Ovary (tissue), 3 donors: ENCODE data around the gene TCTN2.

ENCODE experiments used
- CTCF ChIP-seq, 3 donors: fragments of 450-650 bp in 2 of 3; fragments of 200-600 bp in 1 of 3; IDR thresholded peaks; one replicate each; pipeline versions ENCODE4 v1.5.1 to v1.8.0; 2016 to 2022; ENCODE audit warnings: antibody characterized with exemption in 3 of 3, mild to moderate bottlenecking in 1 of 3
- POLR2A ChIP-seq: fragments of 450-650 bp; IDR thresholded peaks from one replicate; pipeline ENCODE4 v1.6.1; 2017; ENCODE audit warnings: antibody characterized with exemption, mild to moderate bottlenecking, moderate library complexity
- donor health status: DM: no; HTN: no; CAD: no.

- TF ChIP-seq CTCF (IDR thresholded peaks at IDR 0.05) (no peak), POLR2A (no peak)
Observed at GRCh38 chr12:123748161-123748560, 77.2 kb downstream of the TCTN2 start.
